Heart right ventricle (tissue), 16 donors: Measurements from ENCODE around the gene SQOR. TPM values are rescaled to one million over a fixed set of nuclear protein-coding genes. Genes with fewer than 3 reads are reported as not detected.

Source experiments
- ATAC-seq, 8 donors: fragments of 200-7000 bp; cut with Tn5 transposase; one replicate each; pipeline ENCODE4 v1.9.1; 2020; ENCODE audit warnings: mild to moderate bottlenecking in 8 of 8, moderate library complexity in 8 of 8, moderate number of reproducible peaks in 1 of 8
- DNase-seq, 2 donors: peaks; one replicate each; pipeline ENCODE4 v3.0.0-alpha.2; 2020
- H3K27ac ChIP-seq, 10 donors: fragments of 200-600 bp; sonication (generic) in 2 of 10; one replicate each; pipeline versions ENCODE4 v1.5.0 to v1.8.0; 2020 to 2022; ENCODE audit warnings: mild to moderate bottlenecking in 3 of 10
- H3K27me3 ChIP-seq, 7 donors: fragments of 200-600 bp; one replicate each; pipeline ENCODE4 v1.8.0; 2021 to 2022; ENCODE audit warnings: mild to moderate bottlenecking in 2 of 7
- H3K36me3 ChIP-seq, 9 donors: fragments of 200-600 bp; sonication (generic) in 1 of 9; one replicate each; pipeline versions ENCODE4 v1.5.0 to v1.8.0; 2020 to 2022; ENCODE audit warnings: mild to moderate bottlenecking in 2 of 9
- H3K4me1 ChIP-seq, 9 donors: fragments of 200-600 bp; sonication (generic) in 1 of 9; one replicate each; pipeline versions ENCODE4 v1.5.0 to v1.8.0; 2020 to 2022; ENCODE audit warnings: mild to moderate bottlenecking in 4 of 9
- H3K4me3 ChIP-seq, 10 donors: fragments of 200-600 bp; sonication (generic) in 2 of 10; one replicate each; pipeline versions ENCODE4 v1.5.0 to v1.8.0; 2020 to 2022; ENCODE audit warnings: mild to moderate bottlenecking in 7 of 10, moderate library complexity in 2 of 10
- H3K9me3 ChIP-seq, 11 donors: fragments of 200-600 bp in 10 of 11; sonication (generic) in 2 of 11; one replicate each; pipeline versions ENCODE4 v1.5.0 to v1.8.0; 2013 to 2022; ENCODE audit warnings: mild to moderate bottlenecking in 2 of 11, control low read depth in 1 of 11, moderate library complexity in 1 of 11
- CTCF ChIP-seq, 9 donors: fragments of 200-600 bp; sonication (generic) in 2 of 9; IDR thresholded peaks; one replicate each; pipeline versions ENCODE4 v1.5.0 to v1.8.0; 2021 to 2022; ENCODE audit warnings: antibody characterized with exemption in 9 of 9, mild to moderate bottlenecking in 5 of 9, moderate library complexity in 1 of 9
- WGBS, 2 donors: extraction: QIAGEN DNeasy Blood & Tissue Kit; methylation state at CpG; one replicate each; pipeline ENCODE4 v1.1.7; 2013; ENCODE audit warnings: inconsistent platforms in 1 of 2; 5-methylcytosine and 5-hydroxymethylcytosine counted together
- intact Hi-C, 10 donors: fragments of 100-400 bp; cut with DNase I; formaldehyde crosslinking; loops; one replicate each; pipeline versions ENCODE4 v1.11.1 to v1.14.2; 2022
- polyA plus RNA-seq, 2 donors: library from polyadenylated mRNA; stranded (reverse); fragments of 200-250 nt; gene quantifications; one replicate each; pipeline ENCODE4 v1.2.3, GENCODE V29; 2013
- total RNA-seq, 10 donors: library from RNA; stranded (reverse); fragmentation: NEBNext Ultra II Directional in 3 of 10; extraction: Animal tissue kit (Norgen Biotek cat#: 25700) in 3 of 10; gene quantifications; one replicate each; pipeline versions ENCODE4 v1.2.1 to v1.2.4, GENCODE V29; 2021 to 2023
- donor health status: Arrhythmogenic right ventricular cardiomyopathy.
- donor health status: ischemic (EF 13 %, LVEDD 7.1; RV severe dilation, severe dysfunction).
- donor health status: healthy with polysubstance abuse.
- donor health status: DM: no; HTN: yes; CAD: no.
- donor health status: DM: no; HTN: no; CAD: no.
- donor health status: ischemic (EF 25% LVEDD 6.9; RV normal size, moderate dysfunction).
- donor health status: ischemic (EF 25% LVEDD 5.7; RV mildly dilated, moderate dysfunction).
- donor health status: healthy.
- donor health status: DM: yes; HTN: yes; CAD: no.
- donor health status: Ischemic cardiomyopathy.
- donor health status: ischemic (EF 35%, LVEDD 5.7; RV mildly dilated, moderate dysfunction).
- donor health status: nonischemic (EF 11% LVEDD 7.7; RV severe dilation, severe dysfunction).
- donor health status: DM: yes; HTN: yes; CAD: no.
- donor health status: PGD.
- donor health status: ischemic (EF 29% LVEDD 5.4; RV normal size, mild dysfunction).
- donor health status: nonischemic (EF 23%, LVEDD 6.1; RV moderate dilation, normal function).

The SQOR gene
- total and polyA plus RNA-seq, 12 donors, result 10.3 to 41.8 (median 17.1) TPM

- intact Hi-C loops, result no loop called here
- TF ChIP-seq CTCF (IDR thresholded peaks at IDR 0.05), result no peak
- DNase-seq, result no peak
- ATAC-seq, result no peak
- 62 to 69% methylated on average over 5 of the region's 5 CpGs for WGBS, 2 donors
- Histone ChIP-seq H3K27me3 (no peaks in the 10 kb centered on the region), H3K36me3 (peaks cover 0 to 89% (median 15%) of the 10 kb centered on the region in 9 donors), H3K4me3 (no peak overlapping the region), H3K9me3 (no peaks in the 10 kb centered on the region), H3K4me1 (no peaks in the 10 kb centered on the region), H3K27ac (no peak overlapping the region)
Measured at GRCh38 chr15:45670091-45670490, 35.3 kb downstream of the SQOR start.

GRCh38 chr15:45670511-45670910, 35.7 kb downstream of the SQOR start:
- intact Hi-C loops, result no loop called here
- Histone ChIP-seq H3K27ac (no peak overlapping the region), H3K27me3 (no peaks in the 10 kb centered on the region), H3K4me1 (no peaks in the 10 kb centered on the region), H3K9me3 (no peaks in the 10 kb centered on the region), H3K36me3 (peaks cover 0 to 89% (median 17%) of the 10 kb centered on the region in 9 donors), H3K4me3 (no peak overlapping the region)
- 73% methylated on average over 4 of the region's 4 CpGs for WGBS, 2 donors
- TF ChIP-seq CTCF (IDR thresholded peaks at IDR 0.05), result no peak
- DNase-seq (no peak), ATAC-seq (no peak)

- Histone ChIP-seq H3K27ac (no peak overlapping the region), H3K4me1 (no peaks in the 10 kb centered on the region), H3K4me3 (no peak overlapping the region), H3K9me3 (no peaks in the 10 kb centered on the region), H3K27me3 (no peaks in the 10 kb centered on the region), H3K36me3 (peaks cover 0 to 100% (median 23%) of the 10 kb centered on the region in 9 donors)
- DNase-seq (no peak), ATAC-seq (no peak)
- no peak for TF ChIP-seq CTCF (IDR thresholded peaks at IDR 0.05)
- WGBS, 2 donors, result 67 to 72% methylated on average over 3 of the region's 3 CpGs
- intact Hi-C loops, result no loop called here
Measured at GRCh38 chr15:45674677-45675076, 39.8 kb downstream of the SQOR start.

- Histone ChIP-seq H3K9me3 (no peaks in the 10 kb centered on the region), H3K36me3 (peaks cover 0 to 100% (median 22%) of the 10 kb centered on the region in 9 donors), H3K4me1 (no peaks in the 10 kb centered on the region), H3K27me3 (no peaks in the 10 kb centered on the region), H3K4me3 (no peak overlapping the region), H3K27ac (no peak overlapping the region)
- DNase-seq (no peak), ATAC-seq (no peak)
- WGBS, 2 donors, result 95 to 96% methylated on average over 7 of the region's 7 CpGs
- no peak for TF ChIP-seq CTCF (IDR thresholded peaks at IDR 0.05)
- intact Hi-C loops, result no loop called here
Measured at GRCh38 chr15:45677797-45678196, 43.0 kb downstream of the SQOR start.
